HG03095 (cell line): Measurements from ENCODE around the gene TMEM178B.

Experiments used
- ATAC-seq: cut with Tn5 transposase; IDR thresholded peaks from one replicate; pipeline ENCODE4 v1.9.1; 2021; ENCODE audit warnings: moderate library complexity; ENCODE audit not compliant: unreplicated experiment

Gene TMEM178B

DNA sequence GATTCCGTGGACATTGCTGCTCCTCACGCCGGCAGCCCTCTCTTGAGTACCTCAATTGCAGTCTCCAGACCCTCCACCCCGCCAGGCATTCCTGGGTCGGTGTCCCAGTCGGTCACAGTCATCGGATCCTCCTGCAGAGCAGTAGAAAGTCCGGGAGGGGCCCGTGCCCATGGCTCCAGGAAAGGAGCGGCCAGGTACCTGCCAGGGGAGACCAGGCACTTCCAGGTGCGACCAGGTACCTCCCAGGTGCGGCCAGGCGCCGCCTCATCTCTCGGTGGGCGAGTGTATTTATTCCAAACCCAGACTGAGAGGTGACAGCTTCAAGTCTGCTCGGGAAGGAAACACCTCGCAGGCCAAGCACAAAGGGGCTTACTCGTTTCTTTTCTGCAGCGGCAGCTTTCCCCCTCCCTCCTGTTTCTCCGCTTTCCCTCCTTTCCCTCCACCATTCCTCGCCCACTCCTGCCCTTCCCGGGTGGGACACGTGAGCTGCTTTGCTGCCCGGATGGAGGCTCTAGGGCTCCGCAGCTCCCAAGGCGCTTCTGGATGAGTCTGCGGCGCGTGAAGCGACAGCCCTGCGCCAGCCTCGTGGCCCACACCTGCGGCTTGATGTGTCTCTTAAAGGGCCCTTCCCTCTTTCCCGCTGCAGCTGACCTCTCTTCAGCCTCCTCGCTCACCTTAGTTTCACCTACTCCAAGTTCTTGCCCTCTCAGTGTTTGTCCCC, 438.0 kb downstream of the TMEM178B start:
- ATAC-seq, result no peak

DNA sequence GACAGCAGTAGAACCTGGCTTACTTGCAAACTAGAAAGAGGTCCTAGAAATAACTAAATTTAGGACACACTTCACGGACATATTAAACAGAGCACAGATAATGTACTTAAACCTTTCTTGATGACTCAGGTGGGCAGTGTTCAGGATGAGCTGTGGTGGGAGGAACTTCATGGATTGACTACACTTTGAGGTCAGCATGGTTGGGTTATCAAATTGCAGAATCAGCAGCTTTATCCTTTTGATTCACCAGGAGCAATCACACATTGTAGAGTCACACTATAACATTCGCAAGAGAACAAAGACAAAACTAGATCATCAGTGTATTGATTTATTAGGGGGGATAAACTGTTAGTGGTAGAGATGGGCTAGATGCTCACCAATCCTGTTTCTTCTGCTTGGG, 438.7 kb downstream of the TMEM178B start:
- ATAC-seq, result no peak

DNA sequence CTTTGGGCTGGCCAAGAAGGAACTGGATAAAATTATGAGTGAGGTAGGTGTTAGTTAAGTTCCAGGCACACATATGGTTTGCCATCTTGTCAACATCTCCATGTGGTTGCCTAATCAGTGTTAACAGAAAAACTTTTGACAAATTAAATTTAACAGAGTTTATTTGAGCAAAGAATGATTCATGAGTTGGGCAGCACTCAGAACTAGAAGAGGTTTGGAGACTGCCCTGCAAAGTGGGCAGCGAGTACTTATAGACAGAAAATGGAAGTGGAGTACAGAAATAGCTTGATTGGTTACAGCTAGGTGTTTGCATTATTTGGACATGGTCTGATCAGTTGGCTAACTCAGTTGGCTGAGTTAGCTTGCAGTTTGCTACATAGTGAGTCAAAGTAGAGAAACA, 439.9 kb downstream of the TMEM178B start:
- ATAC-seq, result no peak

DNA sequence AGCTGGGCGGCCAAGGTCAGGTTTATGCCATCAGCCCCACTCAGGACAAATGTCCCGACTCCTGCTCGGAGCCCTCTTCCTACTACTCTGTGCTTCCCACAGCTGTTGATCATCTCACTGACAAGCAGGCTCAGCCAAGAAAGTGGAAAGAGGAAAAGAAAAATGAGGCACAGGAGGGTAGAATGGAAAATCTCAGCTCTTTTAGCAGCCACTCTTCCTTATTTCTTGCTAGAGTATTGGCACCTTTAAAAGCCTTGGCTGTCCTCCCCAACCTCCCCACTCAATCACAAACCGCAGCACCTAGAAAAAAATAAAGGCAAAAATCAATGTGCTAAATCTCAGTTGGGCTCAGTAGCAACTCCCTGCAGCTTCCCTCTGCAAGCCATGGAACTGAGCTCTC, 442.1 kb downstream of the TMEM178B start:
- no peak for ATAC-seq

DNA sequence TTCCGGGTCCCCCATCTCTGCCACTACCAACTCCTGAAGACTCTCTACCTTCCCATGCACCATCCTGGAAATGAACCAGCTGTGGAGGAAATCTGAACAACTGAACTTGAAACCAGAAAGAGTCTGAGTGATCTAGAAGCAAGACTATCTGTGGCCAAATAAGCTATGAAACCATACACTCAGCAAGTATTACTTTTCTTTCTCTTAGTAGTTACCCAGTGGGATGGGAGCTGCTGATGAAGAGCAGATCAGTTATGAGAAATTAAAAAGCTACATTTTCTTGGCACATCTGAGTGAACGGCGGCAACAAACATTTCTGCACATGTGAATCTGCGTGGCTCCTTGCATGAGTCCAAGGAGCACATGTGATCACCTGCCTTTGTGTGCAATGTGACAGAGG, 445.8 kb downstream of the TMEM178B start:
- ATAC-seq, result no peak

- ATAC-seq, result no peak
These were observed 448.9 kb downstream of the TMEM178B start for GRCh38 chr7:141522657-141523342.

- ATAC-seq, result no peak
These were observed 452.2 kb downstream of the TMEM178B start for GRCh38 chr7:141525973-141526514.

- ATAC-seq, result no peak
These were observed 453.2 kb downstream of the TMEM178B start for GRCh38 chr7:141527076-141527475.

DNA sequence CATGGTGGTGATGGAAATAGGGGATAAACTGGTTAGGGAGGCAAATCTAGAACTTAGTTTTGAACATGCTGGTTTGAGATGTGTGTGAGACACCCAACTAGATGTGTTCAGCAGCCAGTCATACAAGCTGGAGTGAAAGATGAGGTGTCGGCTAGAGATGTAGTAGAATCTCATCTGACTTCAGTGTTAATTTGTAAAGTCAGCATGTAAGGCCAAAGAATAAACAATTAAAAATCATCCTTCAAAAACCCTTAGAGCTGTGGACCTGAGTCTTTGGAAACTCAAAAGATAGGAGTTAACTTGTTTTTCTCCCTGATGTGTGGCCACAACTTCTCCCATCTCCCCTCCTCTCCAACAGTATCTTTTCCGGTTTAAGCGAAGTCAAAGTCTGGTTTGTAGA, 454.5 kb downstream of the TMEM178B start:
- no peak for ATAC-seq
